ENCODE measurements around the gene ITPK1.

GRCh38 chr14:93019367-93019843 is 96.3 kb downstream of the ITPK1 start:
- no peak for TF ChIP-seq POLR2A (IDR thresholded peaks at IDR 0.05)
- no peak for TF ChIP-seq CTCF (IDR thresholded peaks at IDR 0.05)
- no peak for TF ChIP-seq POLR2AphosphoS5 (IDR thresholded peaks at IDR 0.05)

Data from breast epithelium (tissue), 3 donors.